Amygdala (tissue), 56 donors: ENCODE data around the gene KCNK16.
A peak's percentile ranks its signal among the peaks of the same experiment; 100 is the strongest.
"Not testable (repeated sequence)": the region's sequence is repeated elsewhere in the genome, so short reads cannot be mapped to it uniquely, and the experiment has no call there.

Source experiments
- DNase-seq, 56 donors: peaks; one replicate each; lab custom pipeline; 2025; lab: John Stamatoyannopoulos, UW

KCNK16 gene

DNA sequence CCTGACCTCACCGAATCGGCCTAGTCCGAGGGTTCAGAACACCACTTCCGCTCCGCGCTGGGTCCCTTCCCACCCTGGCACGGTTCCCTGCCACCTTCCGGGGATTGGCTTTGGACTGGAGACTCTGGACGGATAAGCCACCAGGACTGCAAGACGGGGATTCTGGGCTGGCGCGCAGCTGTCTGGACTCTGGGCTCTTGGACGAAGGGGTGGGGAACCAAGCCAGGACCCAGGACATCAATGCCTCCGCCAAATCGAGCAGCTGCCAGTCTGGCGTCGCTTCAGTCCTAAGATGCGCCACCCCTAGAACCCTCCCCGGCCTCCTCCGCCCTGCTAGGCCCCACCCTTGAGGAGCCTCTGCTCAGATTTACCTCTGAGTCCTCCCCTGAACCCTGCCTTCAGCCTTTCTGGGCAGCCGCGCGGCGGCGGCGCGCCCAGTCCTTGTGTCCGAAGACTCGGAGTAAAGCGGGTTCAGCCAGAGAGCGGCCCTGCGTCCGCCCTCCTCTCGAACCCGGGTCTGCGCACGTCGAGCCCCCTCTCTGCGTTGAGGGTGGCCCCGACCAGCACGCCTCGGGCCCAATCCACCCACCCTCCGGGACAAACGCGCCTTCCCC, 9.5 kb downstream of the KCNK16 start:
- peak in 2 of 56 donors; percentile 4 to 10 for DNase-seq

DNA sequence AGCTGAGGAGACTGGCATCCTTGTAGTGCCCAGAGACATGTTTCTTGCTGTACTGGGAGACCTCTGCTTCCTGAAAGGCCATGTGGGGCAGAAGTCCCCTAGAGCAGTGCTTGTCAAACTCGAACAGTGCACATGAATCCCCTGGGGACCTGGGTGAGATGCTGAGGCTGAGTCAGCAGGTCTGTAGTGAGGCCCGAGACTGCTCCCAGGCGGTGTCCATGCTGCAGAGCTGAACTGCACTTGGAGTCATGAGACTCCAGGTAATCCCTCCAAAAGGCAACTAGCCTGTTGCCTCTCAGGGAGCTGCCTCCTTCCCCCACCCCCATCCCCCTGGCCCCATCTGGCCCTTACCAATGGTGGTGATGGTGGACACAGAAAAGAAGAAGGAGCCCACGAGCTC, 12.0 kb downstream of the KCNK16 start:
- DNase-seq: no peak

GRCh38 chr6:39309942-39310531, 12.5 kb downstream of the KCNK16 start:
- DNase-seq: peak in 51 of 56 donors; percentile 3 to 75 (median 40)

DNA sequence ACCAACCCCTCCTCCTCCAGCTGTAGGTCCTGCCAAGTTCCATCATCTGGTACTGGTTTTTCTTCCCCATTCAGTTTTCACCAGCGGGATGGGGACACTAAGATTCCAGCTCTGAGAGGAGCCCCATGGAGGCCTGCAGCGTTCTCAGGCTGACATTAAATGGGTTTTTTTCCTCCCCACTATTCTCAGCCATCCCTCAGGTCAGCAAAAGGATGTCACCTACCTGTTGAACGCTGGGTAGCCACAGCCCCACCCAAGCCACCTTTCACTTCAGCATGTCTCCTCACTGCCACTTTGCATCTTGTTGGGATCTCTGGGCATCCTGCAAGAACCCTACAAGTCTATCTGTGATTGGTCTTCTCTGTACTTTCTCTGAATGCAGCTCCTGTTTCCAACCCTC, 15.0 kb downstream of the KCNK16 start:
- no peak for DNase-seq

- DNase-seq: no peak
Observed at GRCh38 chr6:39304951-39305350, 17.6 kb downstream of the KCNK16 start.

- peak in 1 of 56 donors; percentile 6 for DNase-seq
Observed at GRCh38 chr6:39303425-39304153, 18.9 kb downstream of the KCNK16 start.

GRCh38 chr6:39302669-39303424, 19.7 kb downstream of the KCNK16 start:
- DNase-seq: peak in 49 of 56 donors; percentile 4 to 84 (median 47)

- no peak for DNase-seq
Observed at GRCh38 chr6:39302011-39302410, 20.5 kb downstream of the KCNK16 start.

DNA sequence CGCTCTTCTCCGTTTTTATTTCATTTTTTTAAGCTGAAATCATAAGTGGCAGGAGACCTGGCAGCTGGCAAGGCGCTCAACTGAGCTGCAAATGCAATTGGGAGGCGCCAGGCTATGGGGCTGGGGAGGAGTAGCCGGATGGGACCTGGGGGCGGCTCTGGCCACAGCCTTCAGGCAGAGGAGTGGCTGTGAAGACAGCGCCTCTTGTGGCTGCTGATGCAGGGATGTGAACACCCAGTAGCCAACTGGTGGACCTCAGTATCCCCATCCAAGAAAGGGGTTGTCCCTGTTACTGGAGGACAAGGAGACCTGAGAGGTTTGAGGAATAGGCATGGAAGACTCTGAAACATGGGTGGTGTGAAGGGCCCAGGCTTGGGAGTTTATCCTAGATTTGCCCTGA, 20.9 kb downstream of the KCNK16 start:
- DNase-seq: no peak

DNA sequence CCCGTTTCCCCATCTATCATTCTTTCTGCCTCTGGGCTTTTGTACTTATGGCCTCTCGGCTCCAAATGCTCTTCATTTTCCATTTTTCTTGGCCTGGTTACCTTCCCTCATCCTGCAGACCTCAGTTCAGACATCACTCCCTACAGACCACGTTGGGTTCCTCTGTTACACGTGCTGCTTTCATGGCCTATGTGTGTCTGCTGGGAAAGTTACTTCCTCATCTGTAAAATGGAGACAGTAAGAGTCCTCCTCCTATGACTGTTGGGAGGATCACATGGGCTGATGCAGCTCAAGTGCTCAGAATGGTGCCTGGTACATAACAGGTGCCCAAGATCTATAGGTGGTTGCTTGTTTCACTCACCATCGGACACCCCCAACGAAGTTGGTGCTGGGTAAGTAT, 21.8 kb downstream of the KCNK16 start:
- DNase-seq: peak in 4 of 56 donors; percentile 1 to 36 (median 6)

DNA sequence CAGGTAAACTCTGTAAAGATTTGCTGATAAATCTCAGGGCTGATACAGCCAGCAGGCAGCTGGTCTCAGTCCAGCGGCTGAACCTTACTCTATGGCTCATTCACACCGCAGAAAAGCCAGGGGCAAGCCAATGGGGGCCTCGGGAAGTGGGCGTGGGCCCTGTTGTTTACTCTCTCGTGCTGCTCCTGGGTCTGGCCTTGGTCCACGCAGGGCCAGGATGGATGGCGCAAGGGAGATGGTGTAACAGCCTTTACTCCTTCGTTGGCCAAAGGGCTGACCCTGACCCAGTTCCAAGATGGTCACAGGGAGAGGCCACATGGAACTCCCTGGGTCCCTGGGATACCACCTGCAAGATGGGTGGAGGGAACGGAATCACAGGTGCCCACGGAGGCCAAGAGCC, 24.4 kb downstream of the KCNK16 start:
- no peak for DNase-seq

DNA sequence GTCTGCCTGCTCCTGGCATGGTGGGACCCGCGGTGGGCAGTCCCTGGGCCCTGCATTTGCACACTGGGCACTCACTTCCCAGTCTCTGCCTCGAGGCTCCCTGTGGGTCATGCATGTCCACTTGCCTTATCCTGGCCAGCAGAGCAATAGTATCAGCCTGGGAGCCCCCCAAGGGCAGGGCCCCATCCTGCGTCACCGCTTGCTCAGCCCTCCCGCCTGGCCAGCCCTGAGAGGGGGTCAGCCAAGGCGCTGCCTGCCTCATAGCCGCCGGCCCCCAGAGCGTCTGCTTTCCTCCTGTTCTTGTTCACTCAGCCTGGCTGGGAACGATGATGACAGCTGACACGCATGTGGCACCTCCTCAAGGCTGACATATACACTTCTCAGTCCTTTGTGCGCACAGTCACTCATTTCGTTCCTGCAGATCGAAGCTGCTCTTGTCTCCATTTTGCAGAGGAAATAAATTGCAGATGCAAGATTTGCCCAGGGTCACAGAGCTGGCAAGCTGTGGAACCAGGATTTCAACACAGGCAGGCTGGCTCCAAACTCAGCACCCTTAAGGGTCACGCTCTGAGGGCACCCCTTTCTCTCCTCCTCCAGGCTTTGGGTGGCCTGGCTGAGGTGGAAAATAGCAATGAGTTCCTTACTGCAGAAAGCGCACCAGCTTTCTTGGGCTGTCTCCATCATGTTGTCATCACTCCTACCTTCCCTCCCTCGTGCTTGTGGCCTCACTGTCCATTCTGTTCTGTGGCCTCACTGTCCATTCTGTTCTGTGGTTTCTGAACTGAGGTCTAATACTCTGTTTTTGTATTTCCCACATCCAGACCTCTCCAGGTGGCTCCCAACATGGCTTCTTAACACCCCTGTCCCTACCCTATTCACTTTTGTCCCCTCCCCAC, 25.5 kb downstream of the KCNK16 start:
- DNase-seq: peak in 2 of 56 donors; percentile 14 to 21

- no peak for DNase-seq
Observed at GRCh38 chr6:39295611-39296011, 26.9 kb downstream of the KCNK16 start.

DNA sequence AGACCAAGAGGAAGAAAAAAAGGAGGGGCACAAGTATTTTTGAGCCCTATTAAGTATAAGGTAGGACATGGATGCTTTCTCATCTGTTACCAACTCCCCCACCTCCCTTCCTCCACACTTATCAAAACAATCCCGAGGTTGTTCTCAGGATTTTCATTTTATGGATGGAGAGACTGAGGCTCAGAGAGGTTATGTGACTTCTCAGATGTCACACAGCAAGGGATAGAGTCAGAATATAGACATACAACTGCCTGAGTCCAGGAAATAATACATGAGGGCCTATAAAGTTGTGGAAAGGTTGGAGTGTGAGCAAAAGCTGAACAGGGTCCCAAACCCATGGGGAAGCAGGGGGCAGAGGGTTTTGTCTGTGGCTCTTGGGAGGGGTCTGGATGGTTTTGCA, 27.6 kb downstream of the KCNK16 start:
- no peak for DNase-seq

GRCh38 chr6:39294133-39294532, 28.4 kb downstream of the KCNK16 start:
- DNase-seq: no peak

DNA sequence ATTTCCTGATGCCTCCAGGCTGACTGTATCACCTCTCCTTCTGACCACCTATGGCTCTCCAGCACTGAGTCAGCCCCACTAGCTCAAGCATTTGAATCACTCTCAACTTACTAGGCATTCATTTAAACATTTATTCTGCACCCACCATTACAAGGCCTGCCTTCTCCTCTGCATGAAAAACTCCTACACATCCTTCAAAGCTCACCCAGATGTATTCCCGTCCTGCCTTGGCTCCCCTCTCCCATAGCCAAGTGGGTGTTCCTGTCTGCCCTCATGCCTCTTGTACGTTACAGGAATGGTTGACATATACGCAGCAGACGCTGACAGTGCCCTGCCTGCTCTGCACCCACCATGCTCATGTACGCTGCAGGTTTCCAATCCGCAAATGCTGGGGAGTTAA, 29.9 kb downstream of the KCNK16 start:
- DNase-seq: no peak

- DNase-seq: no peak
Observed at GRCh38 chr6:39289490-39289889, 33.0 kb downstream of the KCNK16 start.

DNA sequence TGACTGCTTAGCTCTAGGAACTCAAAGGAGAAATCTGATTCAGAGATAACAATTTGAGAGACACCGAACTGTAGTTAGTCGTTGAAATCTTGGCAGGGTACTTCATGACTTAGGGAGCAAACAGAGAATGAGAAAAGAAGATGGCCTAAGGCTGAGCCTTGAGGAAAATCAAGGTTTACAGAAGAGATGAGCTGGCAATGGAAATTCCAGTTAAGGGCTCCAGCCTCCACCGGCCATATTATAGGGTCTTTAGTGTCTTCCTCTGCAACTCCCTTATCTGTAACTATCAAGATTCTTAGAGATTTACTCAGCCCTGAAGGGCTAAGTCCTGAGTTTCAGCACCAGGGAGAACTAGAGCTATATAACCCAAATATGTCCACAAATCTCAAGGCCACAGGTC, 34.9 kb downstream of the KCNK16 start:
- DNase-seq: no peak

DNA sequence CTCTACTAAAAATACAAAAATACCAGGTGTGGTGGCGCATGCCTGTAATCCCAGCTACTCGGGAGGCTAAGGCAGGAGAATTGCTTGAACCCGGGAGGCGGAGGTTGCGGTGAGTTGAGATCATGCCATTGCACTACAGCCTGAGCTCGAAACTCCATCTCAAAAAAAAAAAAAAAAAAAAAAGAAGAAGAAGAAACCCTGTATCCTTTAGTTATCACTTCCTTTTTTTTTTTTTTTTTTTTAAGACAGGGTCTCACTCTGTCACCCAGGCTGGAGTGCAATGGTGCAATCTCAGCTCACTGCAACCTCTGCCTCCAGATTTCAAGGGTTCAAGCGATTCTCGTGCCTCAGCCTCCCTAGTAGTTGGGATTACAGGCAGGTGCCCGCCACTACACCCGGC, 35.9 kb downstream of the KCNK16 start:
- DNase-seq: not testable (repeated sequence)

DNA sequence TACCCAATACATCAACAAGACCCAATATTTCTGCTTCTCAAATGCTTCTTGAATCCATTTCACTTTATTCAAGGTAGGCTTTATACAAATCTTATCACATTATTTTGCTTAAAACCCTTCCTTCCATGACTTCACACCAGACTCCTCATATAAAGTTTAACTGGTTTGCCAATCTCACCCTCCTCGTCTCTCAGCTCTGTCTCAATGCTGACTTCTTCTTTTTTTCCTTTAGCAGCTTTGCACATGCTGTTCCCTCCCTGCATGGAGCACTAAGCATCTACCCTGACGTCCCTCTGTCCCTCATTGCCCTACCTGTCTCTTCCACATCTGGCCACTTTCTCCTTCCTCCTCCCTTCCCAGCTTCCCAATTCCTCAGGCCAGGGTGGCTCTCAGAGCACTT, 39.7 kb downstream of the KCNK16 start:
- DNase-seq: no peak
